DND-41 (cell line): ENCODE results near the gene CLN6.

Experiments
- ATAC-seq: fragments of 200-7000 bp; cut with Tn5 transposase; 3 replicates; pipeline ENCODE4 v1.9.1; 2021; ENCODE audit warnings: low read depth; ENCODE audit not compliant: insufficient read depth
- DNase-seq: peaks from one replicate; pipeline ENCODE4 v3.0.0-alpha.2; 2020
- H2AFZ ChIP-seq: 2 replicates; pipeline ENCODE4 v1.6.0; 2012; ENCODE audit warnings: low read depth, low read length
- H3K27ac ChIP-seq: 2 replicates; pipeline ENCODE4 v1.5.1; 2012; ENCODE audit warnings: low read length, inconsistent platforms
- H3K27me3 ChIP-seq: fragments of 200-600 bp; sonication (generic); 2 replicates; pipeline ENCODE4 v1.6.0; 2012; ENCODE audit warnings: low read length, mild to moderate bottlenecking, inconsistent platforms; ENCODE audit not compliant: insufficient read depth, poor library complexity
- H3K36me3 ChIP-seq: 2 replicates; pipeline ENCODE4 v1.5.1; 2012; ENCODE audit warnings: low read length, inconsistent platforms; ENCODE audit not compliant: insufficient read depth
- H3K4me1 ChIP-seq: 2 replicates; pipeline ENCODE4 v1.5.1; 2012; ENCODE audit warnings: mild to moderate bottlenecking, low read length; ENCODE audit not compliant: insufficient read depth
- H3K4me2 ChIP-seq: 2 replicates; pipeline ENCODE4 v1.6.0; 2012; ENCODE audit warnings: mild to moderate bottlenecking, moderate library complexity, low read length, inconsistent platforms; ENCODE audit not compliant: insufficient read depth
- H3K4me3 ChIP-seq, 2 experiments: fragments of 200-600 bp in 1 of 2; shearing (Covaris generic) in 1 of 2; 2 replicates each; pipeline ENCODE4 v1.5.1; 2012 to 2016; ENCODE audit warnings: inconsistent platforms in 2 of 2, low read length in 2 of 2, mild to moderate bottlenecking in 2 of 2, low read depth in 1 of 2, moderate library complexity in 1 of 2
- H3K79me2 ChIP-seq: 2 replicates; pipeline ENCODE4 v1.6.0; 2012; ENCODE audit warnings: low read length, inconsistent platforms; ENCODE audit not compliant: insufficient read depth
- H3K9ac ChIP-seq: 2 replicates; pipeline ENCODE4 v1.6.0; 2012; ENCODE audit warnings: low read depth, mild to moderate bottlenecking, inconsistent platforms, low read length, moderate library complexity
- H3K9me3 ChIP-seq: 2 replicates; pipeline ENCODE4 v1.5.1; 2012; ENCODE audit warnings: low read length, moderate library complexity, mild to moderate bottlenecking, inconsistent platforms; ENCODE audit not compliant: insufficient read depth, severe bottlenecking
- H4K20me1 ChIP-seq: 2 replicates; pipeline ENCODE4 v1.6.0; 2012; ENCODE audit warnings: low read length; ENCODE audit not compliant: insufficient read depth
- EZH2 ChIP-seq: IDR thresholded peaks from 3 replicates; pipeline ENCODE4 v1.6.1; 2012; ENCODE audit warnings: borderline replicate concordance, low read depth, mild to moderate bottlenecking, moderate library complexity, low read length, inconsistent platforms; ENCODE audit not compliant: severe bottlenecking
- TF ChIP-seq, protein P1 (sequence below): IDR thresholded peaks from 2 replicates; pipeline ENCODE4 v1.5.1; 2012; ENCODE audit warnings: borderline replicate concordance, low read length, moderate library complexity, mild to moderate bottlenecking; ENCODE audit not compliant: poor library complexity, severe bottlenecking; ENCODE audit errors: extremely low read depth

Gene CLN6

DNA sequence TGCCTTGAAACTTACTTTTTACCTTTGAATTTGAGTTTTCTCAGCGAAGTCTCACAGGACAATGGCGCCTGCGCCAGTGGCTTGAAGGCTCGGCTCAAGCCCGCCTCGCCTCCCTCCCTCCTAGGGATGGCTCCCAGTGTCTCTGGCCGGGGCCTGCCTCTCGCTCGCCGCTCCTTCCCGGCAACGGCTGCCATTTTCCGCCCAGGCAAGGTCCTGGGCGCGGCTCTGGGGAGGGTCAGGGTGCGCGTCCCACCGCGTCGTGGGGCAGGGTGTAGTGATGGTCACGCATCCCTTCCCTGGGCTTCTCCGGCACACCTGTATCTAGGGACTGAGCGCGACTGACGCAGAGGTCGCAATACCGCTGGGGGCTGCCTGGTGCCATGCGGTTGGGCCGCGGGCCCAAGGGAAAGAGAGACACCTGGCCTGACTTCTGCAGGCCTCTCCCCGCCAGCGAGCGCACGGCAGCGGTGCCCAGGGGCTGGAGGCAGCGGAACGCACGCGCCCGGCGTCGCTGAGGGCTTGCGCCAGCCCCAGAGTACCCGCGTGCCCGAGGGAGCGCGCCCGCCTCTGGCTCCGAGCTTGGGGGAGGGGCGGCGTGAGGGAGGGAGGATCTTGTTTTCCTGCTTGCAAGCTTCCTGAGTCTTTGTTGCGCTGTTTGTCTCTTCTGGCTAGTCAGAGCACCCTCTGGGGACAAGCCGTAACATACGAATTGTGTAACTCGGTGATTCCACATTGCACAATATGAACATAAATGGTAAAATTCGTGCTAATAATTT is 27.3 kb upstream of the CLN6 start:
- no peaks in the 10 kb centered on the region for H3K36me3 ChIP-seq
- no peak for TF ChIP-seq EZH2
- TF ChIP-seq, protein P1, sequence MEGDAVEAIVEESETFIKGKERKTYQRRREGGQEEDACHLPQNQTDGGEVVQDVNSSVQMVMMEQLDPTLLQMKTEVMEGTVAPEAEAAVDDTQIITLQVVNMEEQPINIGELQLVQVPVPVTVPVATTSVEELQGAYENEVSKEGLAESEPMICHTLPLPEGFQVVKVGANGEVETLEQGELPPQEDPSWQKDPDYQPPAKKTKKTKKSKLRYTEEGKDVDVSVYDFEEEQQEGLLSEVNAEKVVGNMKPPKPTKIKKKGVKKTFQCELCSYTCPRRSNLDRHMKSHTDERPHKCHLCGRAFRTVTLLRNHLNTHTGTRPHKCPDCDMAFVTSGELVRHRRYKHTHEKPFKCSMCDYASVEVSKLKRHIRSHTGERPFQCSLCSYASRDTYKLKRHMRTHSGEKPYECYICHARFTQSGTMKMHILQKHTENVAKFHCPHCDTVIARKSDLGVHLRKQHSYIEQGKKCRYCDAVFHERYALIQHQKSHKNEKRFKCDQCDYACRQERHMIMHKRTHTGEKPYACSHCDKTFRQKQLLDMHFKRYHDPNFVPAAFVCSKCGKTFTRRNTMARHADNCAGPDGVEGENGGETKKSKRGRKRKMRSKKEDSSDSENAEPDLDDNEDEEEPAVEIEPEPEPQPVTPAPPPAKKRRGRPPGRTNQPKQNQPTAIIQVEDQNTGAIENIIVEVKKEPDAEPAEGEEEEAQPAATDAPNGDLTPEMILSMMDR: no peak
- no peaks in the 10 kb centered on the region for H3K4me1 ChIP-seq
- H3K9ac ChIP-seq: no peak overlapping the region
- no peak for DNase-seq
- no peak overlapping the region for H3K4me3 ChIP-seq
- no peaks in the 10 kb centered on the region for H4K20me1 ChIP-seq
- H3K27ac ChIP-seq: no peak overlapping the region
- H2AFZ ChIP-seq: no peak overlapping the region
- no peaks in the 10 kb centered on the region for H3K79me2 ChIP-seq
- ATAC-seq: no peak
- no peaks in the 10 kb centered on the region for H3K27me3 ChIP-seq
- H3K4me2 ChIP-seq: no peak overlapping the region
- H3K9me3 ChIP-seq: no peaks in the 10 kb centered on the region

DNA sequence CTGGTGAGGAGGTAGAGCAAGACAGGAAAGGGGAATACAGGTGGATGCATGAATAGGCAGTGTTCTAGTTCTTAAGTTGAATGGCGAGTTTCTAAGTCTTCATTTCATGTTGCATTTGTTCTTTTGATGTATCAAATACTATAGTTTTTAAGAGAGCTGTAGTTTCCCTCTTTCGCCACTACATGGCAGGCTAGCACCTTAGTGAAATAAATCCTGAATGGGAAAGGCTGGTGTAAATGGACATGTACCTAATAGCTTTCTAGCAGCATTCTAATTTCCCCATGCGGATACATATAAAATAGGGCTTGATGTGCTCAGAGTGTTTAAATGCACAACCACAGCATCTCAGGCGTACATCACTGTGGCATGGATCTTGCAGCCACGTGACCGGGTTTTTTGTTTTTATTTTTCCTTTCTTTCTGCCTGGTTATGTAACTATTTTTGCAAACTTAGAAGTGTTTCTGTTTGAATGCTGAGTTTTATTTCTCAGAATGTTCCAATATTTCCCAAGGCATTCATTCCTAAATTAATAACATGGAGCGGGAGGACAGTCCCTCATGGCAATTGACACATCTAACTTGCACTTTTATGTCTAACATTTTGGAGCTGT is 23.5 kb upstream of the CLN6 start:
- no peak overlapping the region for H3K4me3 ChIP-seq
- no peaks in the 10 kb centered on the region for H3K9me3 ChIP-seq
- TF ChIP-seq EZH2: no peak
- TF ChIP-seq, protein P1: peak; percentile 79
- H3K4me1 ChIP-seq: no peaks in the 10 kb centered on the region
- no peaks in the 10 kb centered on the region for H3K36me3 ChIP-seq
- H4K20me1 ChIP-seq: no peaks in the 10 kb centered on the region
- no peak overlapping the region for H3K27ac ChIP-seq
- no peak overlapping the region for H3K9ac ChIP-seq
- ATAC-seq (peak; percentile 79), DNase-seq (peak; percentile 50)
- H3K4me2 ChIP-seq: no peak overlapping the region
- no peak overlapping the region for H2AFZ ChIP-seq
- H3K27me3 ChIP-seq: no peaks in the 10 kb centered on the region
- no peaks in the 10 kb centered on the region for H3K79me2 ChIP-seq

DNA sequence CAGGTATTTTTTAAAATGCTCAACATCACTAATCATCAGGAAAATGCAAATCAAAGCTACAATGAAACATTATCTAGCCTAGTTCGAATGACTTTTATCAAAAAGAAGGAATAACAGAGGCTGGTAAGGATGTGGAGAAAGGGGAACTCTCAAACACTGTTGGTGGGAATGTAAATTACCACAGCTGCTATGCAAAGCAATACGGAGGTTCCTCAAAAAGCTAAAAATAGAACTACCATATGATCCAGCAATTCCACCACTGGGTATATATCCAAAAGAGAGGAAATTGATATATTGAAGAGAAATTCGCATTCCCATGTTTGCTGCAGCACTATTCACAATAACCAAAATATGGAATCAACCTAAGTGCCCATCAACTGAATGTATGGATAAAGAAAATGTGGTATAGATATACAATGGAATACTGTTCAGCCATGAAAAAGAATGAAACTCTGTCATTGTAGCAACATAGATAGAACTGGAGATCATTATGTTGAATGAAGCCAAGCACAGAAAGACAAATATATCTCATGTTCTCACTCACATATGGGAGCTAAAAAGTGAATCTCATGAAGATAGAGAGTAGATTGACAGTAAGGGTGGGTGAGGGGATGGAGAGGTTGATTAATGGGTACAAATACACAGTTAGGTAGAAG is 19.7 kb upstream of the CLN6 start:
- Histone ChIP-seq H4K20me1 (no peaks in the 10 kb centered on the region), H3K27me3 (no peaks in the 10 kb centered on the region)

More for the DNA sequence above, 19.7 kb upstream of the CLN6 start:
- Histone ChIP-seq H2AFZ (no peak overlapping the region), H3K4me1 (no peaks in the 10 kb centered on the region), H3K36me3 (no peaks in the 10 kb centered on the region), H3K4me2 (no peak overlapping the region), H3K79me2 (no peaks in the 10 kb centered on the region), H3K4me3 (no peak overlapping the region), H3K27ac (no peak overlapping the region), H3K9ac (no peak overlapping the region), H3K9me3 (peaks cover under 1% of the 10 kb centered on the region)
- TF ChIP-seq, protein P1: no peak
- TF ChIP-seq EZH2: no peak
- ATAC-seq (no peak), DNase-seq (no peak)
